ENCODE measurements around the gene ABRACL. TPM values are rescaled to one million over a fixed set of nuclear protein-coding genes. Genes with fewer than 3 reads are reported as not detected.

The ABRACL gene
- total and polyA plus RNA-seq, 2 of the 4 experiments (the other 2 are of a cell fraction): 16.0 to 27.9 TPM

GRCh38 chr6:138987080-138987642 is 41.4 kb upstream of the ABRACL start (continued):
- no peak for TF ChIP-seq NFE2L2 (IDR thresholded peaks at IDR 0.05; ENCODE audit: low read depth, low read length)
- no peak for TF ChIP-seq FOS (IDR thresholded peaks at IDR 0.05; ENCODE audit: low read depth, low read length)

GRCh38 chr6:138987643-138988468 is 40.7 kb upstream of the ABRACL start, which contains the start of gene REPS1:
REPS1 (minus strand) TSS chr6:138988253; CDS start chr6:138987682, 571 bp downstream.
- peak within 1 kb of the TSS; percentile 79; the same call in 1 of the 2 replicates for H3K4ac ChIP-seq (ENCODE audit: low read depth, low read length)
- H3K56ac ChIP-seq (ENCODE audit: extremely low read depth, insufficient read depth, low read length): 0 out of 2 replicates have a peak within 1 kb of the TSS, but pooled peaks have one; percentile 21
- peak within 1 kb of the TSS; percentile 70 to 86 for H4K8ac ChIP-seq (ENCODE audit: low read depth in 2 of 2, low read length in 2 of 2)
- H3K4me1 ChIP-seq (ENCODE audit: control insufficient read depth, insufficient read depth, low read length): peaks cover 2% of the 10 kb centered on the region; the same call in 1 of the 2 replicates
- H2BK5ac ChIP-seq (ENCODE audit: low read depth, low read length, poor library complexity, severe bottlenecking): peak within 1 kb of the TSS; percentile 78
- peak within 1 kb of the TSS; percentile 87 for H3K14ac ChIP-seq (replicated peaks; ENCODE audit: low read depth, low read length)
- in situ Hi-C loops (cut with MboI; ENCODE audit: low sequenced_read_pairs): loop anchor here (5.0 to 10.0 kb wide), 2 partner anchors 171 to 873 kb away; no protein-coding TSS in a partner anchor
- peak within 1 kb of the TSS; percentile 98 for H3K4me2 ChIP-seq (ENCODE audit: low read depth, low read length)
- intact Hi-C loops (cut with micrococcal nuclease): loop anchor here (1.0 to 5.0 kb wide), 4 partner anchors 172 to 871 kb away; no protein-coding TSS in a partner anchor
- peak within 1 kb of the TSS; percentile 60 for H4K91ac ChIP-seq (ENCODE audit: insufficient read depth, low read depth, low read length)
- dilution Hi-C loops (cut with HindIII; ENCODE audit: low sequenced_read_pairs, unreplicated experiment): no loop called here
- peak within 1 kb of the TSS; percentile 33; the same call in 1 of the 2 replicates for H3K18ac ChIP-seq (ENCODE audit: low read depth, low read length)
- no peaks in the 10 kb centered on the region; the same call in 1 of the 2 replicates for H3K27me3 ChIP-seq (ENCODE audit: control insufficient read depth, insufficient read depth, low read length)
- DNase-seq (peak; percentile 82), ATAC-seq (ENCODE audit: low read depth) (peak; percentile 95)
- ChIA-PET POLR2A (ENCODE audit: unreplicated experiment) (no interaction called here), CTCF (interaction anchor here (1.4 kb wide), 1 partner anchor 183 kb away, joined by 3 read pairs; no protein-coding TSS in a partner anchor)
- 1% methylated on average over 31 of the region's 105 CpGs; no CpG with 5 or more reads in 1 of the 2 experiments for WGBS, 2 experiments (ENCODE audit: extremely low coverage in 2 of 2, insufficient read length in 1 of 2)
- peak within 1 kb of the TSS; percentile 57 for H2AK9ac ChIP-seq (replicated peaks; ENCODE audit: low read depth, low read length, poor library complexity)
- H3K9me1 ChIP-seq (ENCODE audit: insufficient read depth, low read length): peaks cover 4% of the 10 kb centered on the region; the same call in 1 of the 2 replicates
- H2BK15ac ChIP-seq (ENCODE audit: low read depth, low read length): 0 out of 3 replicates have a peak within 1 kb of the TSS, but pooled peaks have one; percentile 74
- peak within 1 kb of the TSS; percentile 83 for H3K9ac ChIP-seq (ENCODE audit: low read depth, low read length)
- no peak within 1 kb of the TSS for H2AK5ac ChIP-seq (ENCODE audit: low read depth, low read length)
- peaks cover 22 to 30% of the 10 kb centered on the region in 2 experiments for H3K79me1 ChIP-seq (ENCODE audit: low read depth in 1 of 2, low read length in 2 of 2)
- H3K36me3 ChIP-seq (ENCODE audit: control insufficient read depth, insufficient read depth, low read length): no peaks in the 10 kb centered on the region
- peak within 1 kb of the TSS; percentile 24; the same call in 1 of the 2 replicates for H2BK20ac ChIP-seq (ENCODE audit: low read depth, low read length)
- H2BK120ac ChIP-seq (ENCODE audit: low read depth, low read length): peak within 1 kb of the TSS; percentile 85
- H3K23ac ChIP-seq (ENCODE audit: low read depth, low read length): peak within 1 kb of the TSS; percentile 25
- H3K27ac ChIP-seq (ENCODE audit: insufficient read depth, low read length): peak within 1 kb of the TSS; percentile 92
- H2AFZ ChIP-seq (replicated peaks; ENCODE audit: low read length, poor library complexity): peak within 1 kb of the TSS; percentile 97
- peak within 1 kb of the TSS; percentile 78 for H3K4me3 ChIP-seq (ENCODE audit: insufficient read depth, low read depth, low read length)
- H4K5ac ChIP-seq (ENCODE audit: low read depth, low read length): peak within 1 kb of the TSS; percentile 56
- no TSS peak for BruUV-seq (replicated peaks)
- no peaks in the 10 kb centered on the region for H3K9me3 ChIP-seq (ENCODE audit: control insufficient read depth, insufficient read depth, low read length)
- peaks cover 9% of the 10 kb centered on the region; the same call in 1 of the 2 replicates for H4K20me1 ChIP-seq (ENCODE audit: insufficient read depth, low read length)
- TF ChIP-seq CHD1 (IDR thresholded peaks at IDR 0.05; ENCODE audit: low read depth, low read length) (0 out of 2 replicates have a peak, but pooled peaks have one; percentile 69), ELK1 (IDR thresholded peaks at IDR 0.05; ENCODE audit: borderline replicate concordance, low read depth, low read length) (no peak), RCOR1 (IDR thresholded peaks at IDR 0.05; ENCODE audit: insufficient replicate concordance, low read length) (no peak), NFE2L2 (IDR thresholded peaks at IDR 0.05; ENCODE audit: low read depth, low read length) (no peak), MAZ (IDR thresholded peaks at IDR 0.05; ENCODE audit: borderline replicate concordance, low read depth, low read length) (peak; percentile 61; the same call in 1 of the 2 replicates), POLR2A (IDR thresholded peaks at IDR 0.05; ENCODE audit: low read depth, low read length) (peak; percentile 85), MXI1 (IDR thresholded peaks at IDR 0.05; ENCODE audit: borderline replicate concordance, low read depth, low read length) (peak; percentile 84; the same call in 1 of the 2 replicates), CEBPB (IDR thresholded peaks at IDR 0.05; ENCODE audit: low read depth, low read length) (no peak)
- TF ChIP-seq, protein P1, sequence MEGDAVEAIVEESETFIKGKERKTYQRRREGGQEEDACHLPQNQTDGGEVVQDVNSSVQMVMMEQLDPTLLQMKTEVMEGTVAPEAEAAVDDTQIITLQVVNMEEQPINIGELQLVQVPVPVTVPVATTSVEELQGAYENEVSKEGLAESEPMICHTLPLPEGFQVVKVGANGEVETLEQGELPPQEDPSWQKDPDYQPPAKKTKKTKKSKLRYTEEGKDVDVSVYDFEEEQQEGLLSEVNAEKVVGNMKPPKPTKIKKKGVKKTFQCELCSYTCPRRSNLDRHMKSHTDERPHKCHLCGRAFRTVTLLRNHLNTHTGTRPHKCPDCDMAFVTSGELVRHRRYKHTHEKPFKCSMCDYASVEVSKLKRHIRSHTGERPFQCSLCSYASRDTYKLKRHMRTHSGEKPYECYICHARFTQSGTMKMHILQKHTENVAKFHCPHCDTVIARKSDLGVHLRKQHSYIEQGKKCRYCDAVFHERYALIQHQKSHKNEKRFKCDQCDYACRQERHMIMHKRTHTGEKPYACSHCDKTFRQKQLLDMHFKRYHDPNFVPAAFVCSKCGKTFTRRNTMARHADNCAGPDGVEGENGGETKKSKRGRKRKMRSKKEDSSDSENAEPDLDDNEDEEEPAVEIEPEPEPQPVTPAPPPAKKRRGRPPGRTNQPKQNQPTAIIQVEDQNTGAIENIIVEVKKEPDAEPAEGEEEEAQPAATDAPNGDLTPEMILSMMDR (conservative IDR thresholded peaks at IDR 0.05; ENCODE audit: low read depth, low read length): peak; percentile 94

All from IMR-90 (cell line).